OCI-M2 (cell line): ENCODE data around the gene ASB16.

Experiments
- DNase-seq: peaks from one replicate; lab custom pipeline; 2025; ENCODE audit not compliant: unreplicated experiment; lab: John Stamatoyannopoulos, UW

The ASB16 gene

DNA sequence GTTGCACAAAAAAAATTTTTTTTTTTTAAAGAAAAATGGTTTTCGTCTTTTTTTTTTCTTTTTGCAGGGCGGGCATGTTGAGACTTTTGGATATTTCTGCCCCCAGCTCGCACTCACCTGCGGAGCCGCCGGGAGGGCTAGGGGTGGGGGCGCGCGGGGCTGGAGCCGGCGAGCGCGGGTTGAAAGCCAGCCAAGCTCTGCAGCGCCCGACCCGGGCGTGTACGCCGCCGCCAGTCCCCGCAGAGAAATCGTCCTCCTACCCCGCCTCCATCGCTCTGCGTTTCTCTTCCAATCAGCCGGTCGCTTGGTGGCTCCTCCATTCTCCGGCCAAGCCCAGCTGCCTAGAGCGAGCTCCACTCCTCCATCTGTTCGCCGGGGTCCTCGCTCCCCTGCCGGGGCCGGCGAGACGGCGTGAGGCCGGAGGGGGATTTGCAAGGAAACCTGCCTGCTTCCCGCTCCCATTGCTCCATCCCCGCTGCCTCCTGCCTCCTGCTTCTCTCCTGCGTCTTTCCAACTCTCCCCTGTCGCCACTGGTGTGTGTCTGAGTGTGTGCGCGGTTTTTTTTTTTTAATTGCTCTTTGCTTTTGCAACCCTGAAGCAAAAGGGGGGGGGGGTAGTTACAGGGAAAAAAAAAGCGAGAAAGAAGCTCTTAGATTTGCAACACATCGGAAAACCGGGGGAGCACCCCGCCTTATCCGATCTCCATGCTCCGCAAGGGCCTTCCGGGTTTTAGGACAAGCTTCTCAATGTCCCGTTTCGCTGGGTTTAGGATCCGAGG is 50.8 kb downstream of the ASB16 start:
- DNase-seq = no peak

DNA sequence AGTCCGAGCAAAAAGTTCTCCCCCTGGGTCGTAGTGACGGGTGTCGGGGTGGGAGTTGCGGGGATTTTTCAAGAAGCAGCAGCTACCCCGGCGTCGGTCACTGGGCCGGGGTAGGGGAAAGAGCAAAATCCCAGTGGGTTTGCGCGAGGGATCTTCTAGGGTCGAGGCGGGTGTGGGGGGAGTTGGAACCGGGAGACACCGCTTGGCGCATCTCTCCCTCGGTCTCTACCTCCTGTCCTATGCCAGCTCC is 51.3 kb downstream of the ASB16 start:
- DNase-seq = no peak

DNA sequence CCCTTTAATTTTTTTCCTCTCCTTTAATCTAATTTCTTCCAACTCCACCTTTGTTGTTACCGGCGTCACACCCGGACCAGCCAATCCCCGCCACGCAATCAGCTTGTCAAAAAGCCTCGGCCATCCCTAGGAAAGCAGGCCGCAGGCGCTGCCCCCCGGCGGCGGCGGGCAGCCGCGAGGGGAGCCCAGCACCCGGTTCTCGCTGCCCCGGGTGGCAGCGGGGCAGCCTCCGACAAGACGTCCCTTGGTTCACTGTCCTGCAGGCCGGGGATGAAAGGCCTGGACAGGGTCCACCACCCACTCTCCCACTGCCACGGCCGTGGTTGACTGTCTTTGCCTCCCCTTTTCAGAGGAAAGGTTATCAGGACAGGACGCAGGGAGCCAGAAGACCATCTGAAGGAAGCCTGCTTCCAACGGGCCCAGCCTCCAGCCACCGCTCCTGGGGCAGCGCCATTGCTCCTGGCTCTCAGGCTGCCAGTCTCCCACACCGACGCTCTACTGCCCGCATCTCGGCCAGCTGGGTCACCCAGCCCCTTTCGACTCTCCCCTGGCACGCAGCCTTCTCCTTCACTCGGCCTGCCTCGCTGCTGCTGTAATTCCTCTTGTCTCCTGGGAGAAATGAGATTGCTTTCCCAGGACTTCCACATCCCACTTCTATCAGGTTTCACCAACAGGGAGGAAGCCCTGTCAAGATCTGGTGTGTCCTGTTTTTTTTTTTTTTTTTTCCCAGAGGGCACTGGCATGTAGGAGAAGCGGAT is 51.8 kb downstream of the ASB16 start:
- DNase-seq = no peak

DNA sequence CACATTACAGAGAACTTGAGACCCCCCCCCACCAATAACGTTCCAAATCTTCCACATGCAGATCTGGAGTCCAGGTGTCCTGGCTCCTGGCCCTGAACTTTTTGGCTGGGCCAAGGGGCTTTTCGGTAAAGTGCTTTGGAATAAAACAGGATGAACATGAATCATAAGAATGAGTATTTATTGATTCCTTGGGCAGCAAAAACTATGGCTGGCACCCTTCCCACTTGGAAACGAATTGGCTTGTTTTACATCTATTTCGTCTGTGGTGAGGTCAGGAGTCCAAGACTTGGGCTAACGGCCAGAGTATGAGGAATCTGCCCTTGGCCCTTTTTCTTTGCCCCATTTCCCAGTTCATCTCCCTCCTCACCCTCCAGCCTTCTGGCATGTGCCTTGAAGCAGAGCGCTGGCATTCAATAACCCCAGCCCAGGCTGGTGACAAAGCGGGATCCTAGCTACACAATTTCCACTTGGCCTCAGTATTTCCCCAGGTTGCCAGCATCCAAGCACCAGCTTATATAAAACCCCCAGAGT is 53.1 kb downstream of the ASB16 start:
- DNase-seq = no peak
